GM19467 (cell line): ENCODE data around the gene TWSG1.
"Not testable (repeated sequence)": the region's sequence is repeated elsewhere in the genome, so short reads cannot be mapped to it uniquely, and the experiment has no call there.

Experiments used
- ATAC-seq: cut with Tn5 transposase; IDR thresholded peaks from one replicate; pipeline ENCODE4 v1.9.1; 2021; ENCODE audit warnings: mild to moderate bottlenecking, moderate library complexity; ENCODE audit not compliant: unreplicated experiment

The TWSG1 gene

GRCh38 chr18:9334973-9335696, 562 bp downstream of the TWSG1 start:
- ATAC-seq = peak; percentile 44

GRCh38 chr18:9335697-9336045, 1.1 kb downstream of the TWSG1 start:
- ATAC-seq = no peak

GRCh38 chr18:9336827-9337226, 2.3 kb downstream of the TWSG1 start:
- no peak for ATAC-seq

- no peak for ATAC-seq
Observed at GRCh38 chr18:9337873-9338272, 3.3 kb downstream of the TWSG1 start.

- no peak for ATAC-seq
Observed at GRCh38 chr18:9340472-9340871, 5.9 kb downstream of the TWSG1 start.

GRCh38 chr18:9343577-9343976, 9.0 kb downstream of the TWSG1 start:
- ATAC-seq = no peak

- no peak for ATAC-seq
Observed at GRCh38 chr18:9346775-9347174, 12.2 kb downstream of the TWSG1 start.

GRCh38 chr18:9348079-9348671, 13.6 kb downstream of the TWSG1 start:
- ATAC-seq = no peak

GRCh38 chr18:9348766-9349165, 14.2 kb downstream of the TWSG1 start:
- no peak for ATAC-seq

GRCh38 chr18:9353596-9353995, 19.0 kb downstream of the TWSG1 start:
- peak; percentile 68 for ATAC-seq

- ATAC-seq = no peak
Observed at GRCh38 chr18:9354256-9354655, 19.7 kb downstream of the TWSG1 start.

- ATAC-seq = no peak
Observed at GRCh38 chr18:9356976-9357375, 22.4 kb downstream of the TWSG1 start.

- no peak for ATAC-seq
Observed at GRCh38 chr18:9359796-9360195, 25.2 kb downstream of the TWSG1 start.

- no peak for ATAC-seq
Observed at GRCh38 chr18:9361191-9361590, 26.6 kb downstream of the TWSG1 start.

- no peak for ATAC-seq
Observed at GRCh38 chr18:9362869-9363268, 28.3 kb downstream of the TWSG1 start.

GRCh38 chr18:9364242-9364641, 29.7 kb downstream of the TWSG1 start:
- no peak for ATAC-seq

- no peak for ATAC-seq
Observed at GRCh38 chr18:9365406-9365805, 30.8 kb downstream of the TWSG1 start.

- ATAC-seq = no peak
Observed at GRCh38 chr18:9366126-9366714, 31.6 kb downstream of the TWSG1 start.

- not testable (repeated sequence) for ATAC-seq
Observed at GRCh38 chr18:9373254-9373653, 38.7 kb downstream of the TWSG1 start.

- ATAC-seq = no peak
Observed at GRCh38 chr18:9379118-9379517, 44.5 kb downstream of the TWSG1 start.

- ATAC-seq = no peak
Observed at GRCh38 chr18:9380101-9380500, 45.5 kb downstream of the TWSG1 start.

- ATAC-seq = no peak
Observed at GRCh38 chr18:9380621-9381395, 46.2 kb downstream of the TWSG1 start.
